HG02981 (cell line): Measurements from ENCODE around the gene GYS1.

ENCODE experiments used
- ATAC-seq: cut with Tn5 transposase; IDR thresholded peaks from one replicate; pipeline ENCODE4 v1.9.1; 2021; ENCODE audit warnings: mild to moderate bottlenecking, moderate library complexity; ENCODE audit not compliant: unreplicated experiment

GYS1 gene

DNA sequence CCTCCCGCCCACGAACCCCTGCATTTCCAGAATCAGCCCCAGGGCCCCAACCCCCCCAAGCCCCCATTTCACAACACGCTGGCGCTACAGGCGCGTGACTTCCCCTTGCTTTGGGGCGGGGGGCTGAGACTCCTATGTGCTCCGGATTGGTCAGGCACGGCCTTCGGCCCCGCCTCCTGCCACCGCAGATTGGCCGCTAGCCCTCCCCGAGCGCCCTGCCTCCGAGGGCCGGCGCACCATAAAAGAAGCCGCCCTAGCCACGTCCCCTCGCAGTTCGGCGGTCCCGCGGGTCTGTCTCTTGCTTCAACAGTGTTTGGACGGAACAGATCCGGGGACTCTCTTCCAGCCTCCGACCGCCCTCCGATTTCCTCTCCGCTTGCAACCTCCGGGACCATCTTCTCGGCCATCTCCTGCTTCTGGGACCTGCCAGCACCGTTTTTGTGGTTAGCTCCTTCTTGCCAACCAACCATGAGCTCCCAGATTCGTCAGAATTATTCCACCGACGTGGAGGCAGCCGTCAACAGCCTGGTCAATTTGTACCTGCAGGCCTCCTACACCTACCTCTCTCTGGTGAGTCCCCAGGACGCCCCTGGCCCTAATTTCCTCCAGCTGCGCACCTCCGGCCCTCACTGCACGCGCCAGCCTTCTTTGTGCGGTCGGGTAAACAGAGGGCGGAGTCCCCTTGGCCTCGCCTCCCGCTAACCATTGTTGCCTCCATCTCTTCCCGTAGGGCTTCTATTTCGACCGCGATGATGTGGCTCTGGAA is 27.9 kb downstream of the GYS1 start, which contains the start of gene FTL:
FTL (plus strand) TSS at position 270 of the 766 bp plus-strand sequence; CDS start at position 469, 199 bp downstream.
- ATAC-seq: peak; percentile 51

DNA sequence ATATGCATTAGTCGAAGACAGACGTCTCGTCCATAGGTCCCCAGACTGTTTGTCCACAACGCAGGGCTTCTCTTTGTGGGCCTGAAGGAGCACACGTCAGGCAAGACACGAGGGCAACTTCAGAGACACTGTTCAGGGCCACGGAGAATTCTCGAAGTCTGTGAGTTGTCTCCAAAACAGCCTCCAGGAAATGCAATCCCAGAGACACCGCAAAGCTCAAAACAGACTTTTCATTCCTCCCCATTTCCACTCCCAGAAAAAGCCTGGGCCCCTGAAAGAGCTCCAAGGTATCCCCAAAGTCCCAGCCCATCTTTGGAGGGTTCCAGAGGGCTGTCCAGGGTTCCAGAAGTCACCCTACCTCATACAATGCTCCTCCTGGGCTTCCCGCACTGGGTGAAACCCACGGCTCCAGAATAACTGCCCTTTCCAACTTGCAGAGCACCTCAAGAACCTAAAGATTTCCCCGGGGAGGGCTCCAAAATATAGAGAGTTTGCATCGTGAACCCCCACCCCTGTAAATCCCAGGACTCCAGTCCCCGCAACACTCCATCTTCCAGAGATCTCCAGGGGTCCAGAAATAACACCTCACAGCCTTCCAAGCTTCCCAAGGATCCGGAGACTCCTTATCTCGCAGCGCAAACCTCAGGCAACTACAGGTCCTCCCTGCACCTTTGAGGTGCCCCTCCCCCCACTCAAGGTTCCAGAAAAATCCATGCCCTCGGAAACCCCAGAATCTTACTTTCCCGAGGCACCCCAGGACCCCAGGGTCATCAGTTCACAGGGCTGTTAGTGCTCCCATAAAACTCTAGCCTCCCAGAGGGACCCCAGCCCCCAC is 28.7 kb downstream of the GYS1 start:
- no peak for ATAC-seq

DNA sequence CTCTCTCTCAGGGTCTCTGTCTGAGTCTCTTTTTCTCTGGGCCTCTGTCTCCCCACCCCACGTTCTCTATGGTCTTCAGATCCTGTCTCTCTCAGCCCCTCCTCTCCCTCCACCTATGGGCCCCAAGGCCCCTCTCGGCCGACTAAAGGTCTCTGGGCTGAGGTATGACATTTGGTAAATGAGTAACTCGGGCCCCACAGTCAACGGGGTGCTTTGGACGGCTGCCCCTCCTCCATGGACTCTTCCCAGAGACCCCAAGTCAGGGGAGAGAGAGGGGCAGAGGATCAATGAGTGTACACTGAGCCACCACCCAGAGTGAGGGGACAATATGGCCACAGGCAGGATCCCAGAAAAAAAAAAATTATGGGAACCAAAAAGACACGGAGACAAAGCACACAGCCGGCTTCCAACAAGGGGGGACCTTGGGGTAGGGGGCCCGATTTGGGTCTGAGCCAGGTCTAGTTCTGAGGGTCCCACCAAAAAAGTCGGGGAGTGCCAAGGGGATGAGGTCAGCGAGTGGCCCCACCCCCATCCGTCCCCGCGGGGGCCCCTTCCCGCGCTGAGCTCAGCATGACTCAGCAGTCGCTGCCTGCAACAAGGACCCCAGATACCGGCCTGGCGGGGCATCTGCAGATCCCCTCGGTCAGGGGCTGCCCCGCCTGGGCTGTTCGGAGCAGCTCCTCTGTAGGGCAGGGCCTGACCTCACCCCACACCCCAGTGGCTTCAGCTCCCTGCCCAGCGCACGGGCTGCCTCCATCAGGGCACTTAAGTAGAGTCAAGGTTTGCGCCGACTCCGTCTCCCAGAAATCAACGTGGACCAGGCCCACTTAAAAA is 29.5 kb downstream of the GYS1 start:
- peak; percentile 27 for ATAC-seq

DNA sequence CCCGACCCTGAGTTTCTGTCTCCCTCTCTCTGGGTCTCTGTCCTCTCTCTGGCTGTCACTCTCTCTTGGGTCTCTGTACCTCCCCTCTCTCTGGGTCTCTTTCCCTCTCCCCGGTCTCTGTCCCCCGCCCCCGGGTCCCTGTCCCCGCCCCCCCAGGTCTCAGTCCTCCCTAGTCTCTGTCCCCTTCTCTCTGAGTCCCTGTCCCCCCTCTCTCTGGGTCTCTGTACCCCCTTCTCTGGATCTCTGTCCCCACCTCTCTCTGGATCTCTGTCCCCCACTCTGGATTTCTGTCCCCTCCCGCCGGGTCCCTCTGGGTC is 30.3 kb downstream of the GYS1 start:
- ATAC-seq: no peak

DNA sequence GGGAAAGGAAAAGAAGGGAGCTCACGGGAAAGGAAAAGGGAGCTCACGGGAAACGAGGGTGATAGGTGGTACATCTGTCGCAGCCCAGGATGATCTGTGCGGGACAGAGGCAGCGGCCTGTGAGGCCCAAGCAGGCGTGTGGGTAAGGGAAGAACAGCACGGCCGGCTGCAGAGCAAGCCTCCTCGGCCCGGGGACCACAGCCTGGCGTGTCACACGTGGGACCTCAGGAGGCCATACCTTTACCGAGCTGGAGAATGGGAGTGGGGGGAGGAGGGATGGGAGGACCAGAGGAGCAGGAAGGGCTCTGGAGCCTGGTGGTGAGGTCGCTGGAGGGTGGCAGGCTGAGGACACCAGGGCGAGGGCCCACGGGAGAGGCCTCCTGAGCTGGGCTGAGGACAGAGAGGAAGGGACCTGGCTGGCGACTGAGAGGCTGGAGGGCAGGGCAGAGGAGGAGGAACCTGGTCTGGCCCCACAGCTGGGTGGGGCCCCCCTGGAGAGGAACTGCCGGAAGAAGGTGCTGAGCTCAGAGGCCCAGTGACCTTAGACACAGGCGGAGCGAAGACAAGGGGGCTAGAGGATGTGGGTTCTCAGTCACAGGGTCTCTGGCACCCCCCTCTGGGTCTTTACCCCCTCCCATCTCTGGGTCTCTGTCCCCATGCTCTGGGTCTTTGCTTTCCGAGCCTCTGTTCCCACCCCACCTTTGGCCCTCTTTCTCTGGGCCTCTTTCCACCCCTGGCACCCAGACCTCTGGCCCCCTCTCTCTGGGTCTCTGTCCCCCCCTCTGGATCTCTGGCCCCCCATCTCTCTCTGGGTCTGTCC is 30.9 kb downstream of the GYS1 start:
- peak; percentile 36 for ATAC-seq

DNA sequence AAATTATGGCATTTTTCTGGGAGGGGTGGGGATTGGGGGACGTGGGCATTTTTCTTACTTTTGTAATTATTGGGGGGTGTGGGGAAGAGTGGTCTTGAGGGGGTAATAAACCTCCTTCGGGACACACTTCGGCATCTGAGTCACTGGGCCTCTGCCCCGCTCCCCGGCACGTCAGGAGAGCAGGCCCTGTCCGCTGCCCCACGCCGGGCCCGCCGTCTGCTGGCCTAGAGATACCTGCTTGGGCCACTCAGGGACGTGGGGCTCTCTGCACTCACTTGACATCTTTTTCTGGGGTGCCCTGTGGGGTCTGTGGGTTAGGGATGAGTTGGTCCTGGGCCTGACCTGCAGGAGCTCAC is 31.5 kb downstream of the GYS1 start:
- ATAC-seq: no peak

DNA sequence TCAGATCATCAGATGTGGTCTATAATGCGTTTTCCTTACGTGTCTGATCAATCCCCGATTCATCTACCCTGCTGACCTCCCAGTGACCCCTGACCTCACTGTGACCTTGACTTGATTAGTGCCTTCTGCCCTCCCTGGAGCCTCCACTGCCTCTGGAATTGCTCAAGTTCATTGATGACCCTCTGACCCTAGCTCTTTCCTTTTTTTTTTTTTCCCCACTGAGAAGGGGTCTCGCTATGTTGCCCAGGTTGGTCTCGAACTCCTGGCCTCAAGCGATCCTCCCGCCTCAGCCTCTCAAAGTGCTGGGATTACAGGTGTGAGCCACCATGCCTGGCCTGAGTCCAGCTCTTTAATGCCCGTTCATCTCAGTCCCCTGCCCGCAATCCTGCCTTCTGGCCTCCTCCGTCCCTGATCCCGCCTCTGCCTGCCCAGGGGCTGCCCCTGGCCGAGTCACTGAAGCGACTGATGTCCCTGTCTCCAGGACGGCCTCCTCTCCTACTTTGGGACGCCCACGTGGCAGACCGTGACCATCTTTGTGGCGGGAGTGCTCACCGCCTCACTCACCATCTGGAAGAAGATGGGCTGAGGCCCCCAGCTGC is 32.0 kb downstream of the GYS1 start:
- ATAC-seq: no peak

DNA sequence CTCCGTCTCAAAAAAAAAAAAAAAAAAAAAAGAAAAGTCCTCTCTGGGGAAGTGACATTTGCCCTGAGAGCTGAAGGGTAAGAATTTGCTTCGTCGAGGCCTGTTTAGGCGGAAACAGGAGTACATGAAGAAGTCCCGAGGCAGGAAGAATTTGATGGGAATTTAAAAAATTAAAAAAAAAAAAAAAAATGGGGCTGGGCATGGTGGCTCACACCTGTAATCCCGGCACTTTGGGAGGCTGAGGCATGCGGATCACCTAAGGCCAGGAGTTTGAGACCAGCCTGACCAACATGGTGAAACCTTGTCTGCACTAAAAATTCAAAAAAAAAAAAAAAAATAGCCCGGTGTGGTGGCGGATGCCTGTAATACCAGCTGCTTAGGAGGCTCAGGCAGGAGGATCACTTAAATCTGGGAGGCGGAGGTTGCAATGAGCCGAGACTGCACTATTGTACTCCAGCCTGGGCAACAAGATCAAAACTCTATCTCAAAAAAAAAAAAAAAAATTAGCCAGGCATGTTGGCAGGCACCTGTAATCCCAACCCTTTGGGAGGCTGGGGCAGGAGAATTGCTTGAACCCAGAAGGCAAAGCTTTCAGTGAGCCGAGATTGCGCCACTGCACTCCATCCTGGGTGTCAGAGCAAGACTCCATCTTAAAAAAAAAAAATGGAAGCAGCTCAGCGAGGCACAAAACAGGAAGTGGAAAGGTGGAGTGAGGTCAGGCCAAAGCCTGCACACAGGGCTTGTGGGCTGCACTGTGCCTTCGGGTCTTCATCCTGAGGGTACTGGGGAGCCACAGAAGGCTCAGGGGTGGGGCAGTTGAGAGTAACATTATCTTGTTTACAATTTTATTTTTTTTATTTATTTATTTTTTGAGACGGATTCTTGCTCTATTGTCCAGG is 33.5 kb downstream of the GYS1 start:
- ATAC-seq: no peak

DNA sequence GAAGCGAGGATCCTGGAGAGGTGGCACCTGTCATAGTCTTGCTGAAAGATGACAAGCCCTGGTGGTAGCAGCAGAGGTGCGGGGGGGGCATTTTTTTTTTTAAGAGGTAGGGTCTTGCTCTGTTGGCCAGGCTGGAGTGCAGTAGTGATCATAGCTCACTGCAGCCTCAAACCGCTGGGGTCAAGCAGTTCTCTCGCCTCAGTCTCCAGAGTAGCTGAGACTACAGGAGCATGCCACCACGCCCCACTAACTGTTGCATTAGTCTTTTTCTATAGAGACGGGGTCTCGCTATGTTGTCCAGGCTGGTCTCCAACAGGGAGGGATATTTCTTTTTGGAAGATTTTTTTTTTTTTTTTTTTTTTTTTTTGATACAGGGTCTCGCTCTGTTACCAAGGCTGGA is 35.1 kb downstream of the GYS1 start:
- ATAC-seq: no peak

DNA sequence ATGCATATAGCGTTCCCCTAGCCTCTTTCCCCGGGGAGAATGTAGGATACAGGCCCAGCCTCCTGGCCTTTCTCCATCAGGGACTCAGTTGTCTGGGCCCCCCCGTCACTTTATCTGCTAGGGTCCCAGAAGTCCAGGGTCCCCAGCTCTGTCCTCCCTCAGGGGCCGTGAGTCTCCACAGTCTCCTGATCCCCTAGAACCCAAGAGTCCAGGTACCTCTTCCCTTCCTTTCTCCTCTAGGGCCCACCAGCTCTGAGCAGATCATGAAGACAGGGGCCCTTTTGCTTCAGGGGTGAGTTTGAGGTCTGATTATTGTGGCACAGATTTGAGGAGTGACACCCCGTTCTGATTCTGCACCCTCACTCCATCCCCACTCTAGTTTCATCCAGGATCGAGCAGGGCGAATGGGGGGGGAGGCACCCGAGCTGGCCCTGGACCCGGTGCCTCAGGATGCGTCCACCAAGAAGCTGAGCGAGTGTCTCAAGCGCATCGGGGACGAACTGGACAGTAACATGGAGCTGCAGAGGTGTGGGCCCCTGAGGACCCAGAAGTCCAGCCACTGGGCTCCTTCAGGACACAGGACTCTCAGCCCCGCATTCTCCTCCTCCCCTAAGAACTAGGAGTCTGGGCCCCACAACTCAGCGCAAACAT is 37.7 kb downstream of the GYS1 start:
- ATAC-seq: no peak

DNA sequence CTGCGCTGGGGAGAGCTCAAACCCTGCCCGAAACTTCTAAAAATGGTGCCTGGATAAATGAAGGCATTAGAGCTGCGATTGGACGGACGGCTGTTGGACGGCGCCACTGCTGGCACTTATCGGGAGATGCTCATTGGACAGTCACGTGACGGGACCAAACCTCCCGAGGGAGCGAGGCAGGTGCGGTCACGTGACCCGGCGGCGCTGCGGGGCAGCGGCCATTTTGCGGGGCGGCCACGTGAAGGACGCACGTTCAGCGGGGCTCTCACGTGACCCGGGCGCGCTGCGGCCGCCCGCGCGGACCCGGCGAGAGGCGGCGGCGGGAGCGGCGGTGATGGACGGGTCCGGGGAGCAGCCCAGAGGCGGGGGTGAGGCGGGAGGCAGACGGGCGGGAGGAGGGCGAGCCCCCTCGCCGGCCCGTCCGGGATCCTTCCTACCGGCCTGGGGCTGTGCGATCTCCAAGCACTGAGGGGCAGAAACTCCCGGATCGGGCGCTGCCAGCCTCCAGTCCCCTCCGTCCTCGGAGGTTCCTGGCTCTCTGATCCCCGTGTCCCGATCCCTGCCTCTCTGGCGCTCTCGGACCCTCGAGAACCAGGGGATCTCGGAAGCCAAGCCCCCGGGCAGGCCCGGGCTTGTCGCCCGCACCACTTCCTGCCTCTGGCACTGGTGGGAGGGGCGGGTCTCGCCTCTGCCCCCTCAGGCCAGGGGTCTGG is 38.4 kb downstream of the GYS1 start, which contains the start of gene BAX:
BAX (plus strand) TSS at position 281 of the 713 bp plus-strand sequence; CDS start at position 335, 54 bp downstream.
- ATAC-seq: peak; percentile 74

DNA sequence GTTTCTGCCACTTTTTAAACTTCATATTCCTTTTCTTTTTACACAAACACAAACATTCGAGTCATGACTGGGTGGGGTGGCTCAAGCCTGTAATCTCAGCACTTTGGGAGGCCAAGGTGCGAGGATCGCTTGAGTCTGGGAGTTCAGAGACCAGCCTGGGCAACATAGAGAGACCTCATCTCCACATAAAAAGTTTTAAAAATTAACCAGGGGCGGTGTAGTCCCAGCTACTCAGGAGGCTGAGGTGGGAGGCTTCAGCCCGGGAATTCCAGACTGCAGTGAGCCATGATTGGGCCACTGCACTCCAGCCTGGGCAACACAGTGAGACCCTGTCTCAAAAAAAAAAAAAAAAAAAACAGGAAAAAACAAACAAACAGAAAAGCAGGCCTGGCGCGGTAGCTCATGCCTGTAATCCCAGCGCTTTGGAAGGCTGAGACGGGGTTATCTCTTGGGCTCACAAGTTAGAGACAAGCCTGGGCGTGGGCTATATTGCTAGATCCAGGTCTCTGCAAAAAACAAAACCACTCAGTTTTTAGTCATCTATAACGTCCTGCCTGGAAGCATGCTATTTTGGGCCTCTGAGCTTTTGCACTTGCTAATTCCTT is 39.0 kb downstream of the GYS1 start:
- ATAC-seq: no peak

DNA sequence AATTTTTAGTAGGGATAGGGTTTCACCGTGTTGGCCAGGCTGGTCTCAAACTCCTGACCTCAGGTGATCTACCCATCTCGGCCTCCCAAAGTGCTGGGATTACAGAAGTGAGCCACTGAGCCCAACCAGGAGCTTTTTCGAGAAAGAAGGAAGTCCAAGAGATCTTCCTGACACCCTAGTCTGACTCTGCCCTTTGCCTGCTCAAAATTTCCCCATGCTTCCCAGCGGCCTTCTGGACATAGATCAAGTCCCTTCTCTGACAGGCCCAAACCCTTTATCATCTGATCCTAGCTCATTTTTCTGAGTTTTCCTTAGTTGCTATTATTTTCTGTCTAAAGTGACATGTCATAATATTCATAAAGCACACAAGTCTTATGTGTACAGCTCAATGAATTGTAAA is 40.0 kb downstream of the GYS1 start:
- ATAC-seq: no peak

DNA sequence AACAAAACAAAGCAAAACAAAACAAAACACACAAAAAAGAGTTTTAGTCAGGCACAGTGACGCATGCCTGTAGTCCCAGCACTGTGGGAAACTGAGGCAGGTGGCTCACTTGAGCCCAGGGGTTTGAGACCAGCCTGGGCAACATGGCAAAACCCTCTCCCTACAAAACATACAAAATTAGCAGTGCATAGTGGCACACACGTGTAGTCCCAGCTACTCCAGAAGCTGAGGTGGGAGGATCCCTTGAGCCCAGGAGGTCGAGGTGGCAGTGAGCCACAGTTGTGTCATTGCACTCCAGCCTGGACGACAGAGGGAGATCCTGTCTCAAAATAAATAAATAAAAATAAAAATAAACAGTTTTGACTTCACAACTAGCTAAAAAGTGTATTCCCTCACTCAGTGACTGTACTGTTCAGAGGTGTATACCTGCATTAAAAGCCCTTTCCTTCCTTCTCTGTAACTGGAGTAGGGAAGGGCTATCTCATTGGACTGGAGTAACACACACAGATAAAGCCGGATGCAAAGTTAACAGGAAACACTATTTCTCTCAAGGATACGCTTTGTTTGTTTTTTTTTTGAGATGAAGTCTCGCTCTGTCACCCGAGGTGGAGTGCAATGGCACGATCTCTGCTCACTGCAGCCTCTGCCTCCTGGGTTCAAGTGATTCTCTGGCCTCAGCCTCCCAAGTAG is 42.1 kb downstream of the GYS1 start:
- ATAC-seq: no peak

DNA sequence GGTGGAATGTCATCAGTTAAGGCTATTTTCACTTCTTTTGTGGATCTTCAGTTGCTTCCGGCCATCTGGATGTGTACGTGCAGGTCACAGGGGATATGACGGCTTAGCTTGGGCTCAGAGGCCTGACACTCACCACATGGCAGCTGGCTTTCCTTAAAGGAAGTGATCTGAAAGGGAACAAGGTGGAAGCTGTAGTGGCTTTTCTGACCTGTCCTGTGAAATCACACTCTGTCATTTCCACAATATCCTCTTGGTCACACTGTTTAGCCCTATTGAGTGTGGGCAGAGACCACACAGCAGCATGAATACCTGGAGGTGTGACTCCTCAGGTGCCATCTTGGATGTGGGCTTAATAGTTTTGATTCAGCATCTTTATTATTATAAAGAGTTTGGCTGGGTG is 43.0 kb downstream of the GYS1 start:
- ATAC-seq: no peak

DNA sequence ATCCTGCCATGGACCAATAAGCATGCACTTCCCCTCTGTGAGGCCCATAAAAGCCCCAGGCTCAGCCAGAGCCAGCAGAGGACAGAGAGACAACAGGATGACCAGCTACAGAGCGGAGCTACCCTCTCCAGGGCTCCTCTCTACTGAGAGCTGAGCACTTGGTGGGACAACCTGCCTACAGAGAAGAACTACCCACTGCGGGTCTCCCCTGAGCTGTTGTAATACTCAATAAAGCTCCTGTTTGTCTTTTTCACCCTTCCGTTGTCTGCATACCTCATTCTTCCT is 45.9 kb downstream of the GYS1 start:
- no peak for ATAC-seq
